Measurements from ENCODE around the gene UBASH3A. TPM values are rescaled to one million over a fixed set of nuclear protein-coding genes. Genes with fewer than 3 reads are reported as not detected.
"Not testable (repeated sequence)": the region's sequence is repeated elsewhere in the genome, so short reads cannot be mapped to it uniquely, and the experiment has no call there.

UBASH3A gene
- total RNA-seq, 2 donors from 2014 or later: 0.23 to 1.8 TPM

DNA sequence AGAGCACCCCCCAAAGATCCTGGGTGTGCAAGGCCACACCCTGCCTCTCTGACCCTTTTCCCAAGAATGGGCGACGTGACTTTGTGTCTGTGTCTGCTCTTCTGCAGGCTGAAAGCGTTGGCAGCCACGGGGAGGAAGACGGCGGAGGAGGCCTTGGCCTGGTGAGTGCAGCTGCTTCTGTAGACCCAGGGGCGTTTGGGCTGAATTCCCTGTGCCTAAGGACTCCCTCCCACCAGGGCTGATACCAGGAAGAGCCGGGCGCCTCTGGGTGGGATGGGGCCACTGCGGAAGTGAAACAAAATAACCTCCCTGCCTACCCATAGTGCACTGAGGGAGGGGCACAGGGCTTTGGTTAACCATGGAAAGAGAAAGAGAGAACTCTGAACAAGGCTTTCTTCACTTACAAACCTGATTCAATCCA is 2.5 kb downstream of the UBASH3A start:
- 84% methylated on average over 10 of the region's 10 CpGs for WGBS
- Histone ChIP-seq H3K4me3 (no peak overlapping the region), H3K27ac (no peak overlapping the region), H3K27me3 (replicated peaks; ENCODE audit: insufficient read depth) (no peaks in the 10 kb centered on the region), H3K4me1 (replicated peaks) (no peaks in the 10 kb centered on the region), H3K36me3 (no peaks in the 10 kb centered on the region), H3K9me3 (no peaks in the 10 kb centered on the region)
- no peak for DNase-seq (ENCODE audit: low spot score)
- no peak for TF ChIP-seq CTCF (IDR thresholded peaks at IDR 0.05)
- TF ChIP-seq POLR2A (IDR thresholded peaks at IDR 0.05): no peak
- no peak for TF ChIP-seq POLR2AphosphoS5 (IDR thresholded peaks at IDR 0.05)
- intact Hi-C loops (cut with DNase I): no loop called here

GRCh38 chr21:42406866-42407265 is 3.2 kb downstream of the UBASH3A start:
- Histone ChIP-seq H3K27me3 (replicated peaks; ENCODE audit: insufficient read depth) (no peaks in the 10 kb centered on the region), H3K4me1 (replicated peaks) (no peaks in the 10 kb centered on the region), H3K9me3 (no peaks in the 10 kb centered on the region), H3K4me3 (no peak overlapping the region), H3K36me3 (no peaks in the 10 kb centered on the region), H3K27ac (no peak overlapping the region)
- DNase-seq (ENCODE audit: low spot score): no peak
- TF ChIP-seq CTCF (IDR thresholded peaks at IDR 0.05) (no peak), POLR2A (IDR thresholded peaks at IDR 0.05) (no peak), POLR2AphosphoS5 (IDR thresholded peaks at IDR 0.05) (no peak)
- intact Hi-C loops (cut with DNase I): no loop called here
- 87% methylated on average over 7 of the region's 7 CpGs for WGBS

DNA sequence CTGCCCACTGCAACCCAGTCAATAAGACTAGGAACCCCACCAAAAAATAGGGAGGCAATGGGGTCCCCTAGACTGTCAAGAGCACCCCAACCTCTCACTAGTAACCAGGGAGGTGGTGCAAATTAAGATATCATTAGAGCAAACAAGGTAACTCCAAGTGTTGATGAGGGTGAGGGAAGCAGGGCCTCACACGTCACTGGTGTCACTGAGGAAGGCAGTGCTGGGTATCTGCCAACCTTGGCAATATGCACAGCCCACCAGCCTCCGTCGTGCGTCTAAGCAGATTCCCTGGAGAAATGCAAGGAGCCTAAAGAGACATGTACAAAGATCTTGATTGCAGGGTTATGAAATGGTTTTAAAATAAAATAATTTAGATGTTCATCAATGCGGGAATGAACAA is 3.8 kb downstream of the UBASH3A start:
- no peaks in the 10 kb centered on the region for H3K9me3 ChIP-seq
- H3K27ac ChIP-seq: no peak overlapping the region
- WGBS: 76% methylated on average over 5 of the region's 5 CpGs
- intact Hi-C loops (cut with DNase I): no loop called here
- H3K4me1 ChIP-seq (replicated peaks): no peaks in the 10 kb centered on the region
- TF ChIP-seq POLR2A (IDR thresholded peaks at IDR 0.05) (no peak), CTCF (IDR thresholded peaks at IDR 0.05) (no peak), POLR2AphosphoS5 (IDR thresholded peaks at IDR 0.05) (no peak)
- no peak for DNase-seq (ENCODE audit: low spot score)
- no peaks in the 10 kb centered on the region for H3K27me3 ChIP-seq (replicated peaks; ENCODE audit: insufficient read depth)
- no peak overlapping the region for H3K4me3 ChIP-seq
- H3K36me3 ChIP-seq: no peaks in the 10 kb centered on the region

DNA sequence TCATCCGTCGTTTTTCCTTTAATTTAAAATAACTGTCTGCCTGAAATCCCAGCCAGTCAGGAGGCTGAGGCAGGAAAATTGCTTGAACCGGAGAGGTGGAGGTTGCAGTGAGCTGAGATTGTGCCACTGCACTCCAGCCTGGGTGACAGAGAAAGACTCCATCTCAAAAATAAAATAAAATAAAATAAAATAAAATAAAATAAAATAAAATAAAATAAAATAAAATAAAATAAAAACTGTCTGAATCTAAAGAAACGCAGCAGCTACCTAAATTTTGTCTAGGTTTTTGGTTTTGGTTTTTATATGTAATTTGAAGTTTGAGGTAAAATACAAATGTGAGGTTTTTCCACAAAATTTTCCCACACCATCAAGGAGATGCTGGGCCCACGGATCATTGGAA is 5.0 kb downstream of the UBASH3A start:
- H3K36me3 ChIP-seq; H3K9me3 ChIP-seq; H3K4me1 ChIP-seq (replicated peaks); intact Hi-C loops (cut with DNase I); H3K4me3 ChIP-seq; DNase-seq (ENCODE audit: low spot score); H3K27ac ChIP-seq; H3K27me3 ChIP-seq (replicated peaks; ENCODE audit: insufficient read depth): not testable (repeated sequence)
- 81% methylated on average over 5 of the region's 5 CpGs for WGBS

DNA sequence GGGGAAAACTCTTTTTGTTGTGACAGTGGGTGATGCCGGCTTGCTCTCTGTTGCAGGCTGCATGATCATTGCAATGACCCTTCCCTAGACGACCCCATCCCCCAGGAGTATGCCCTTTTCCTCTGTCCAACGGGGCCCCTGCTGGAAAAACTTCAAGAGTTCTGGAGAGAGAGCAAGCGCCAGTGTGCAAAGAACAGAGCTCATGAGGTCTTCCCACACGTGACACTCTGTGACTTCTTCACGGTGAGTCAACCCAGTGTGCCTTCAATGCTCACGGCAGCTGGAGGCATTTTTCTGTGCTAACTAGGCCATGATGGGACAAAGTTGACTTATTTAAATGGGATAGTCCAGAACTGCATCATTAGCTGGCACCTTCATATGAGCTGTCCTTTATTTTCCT is 5.7 kb downstream of the UBASH3A start:
- intact Hi-C loops (cut with DNase I): no loop called here
- H3K9me3 ChIP-seq: no peaks in the 10 kb centered on the region

More for the DNA sequence above, 5.7 kb downstream of the UBASH3A start:
- no peaks in the 10 kb centered on the region for H3K27me3 ChIP-seq (replicated peaks; ENCODE audit: insufficient read depth)
- WGBS: 74% methylated on average over 7 of the region's 7 CpGs
- H3K4me3 ChIP-seq: no peak overlapping the region
- no peaks in the 10 kb centered on the region for H3K36me3 ChIP-seq
- no peaks in the 10 kb centered on the region for H3K4me1 ChIP-seq (replicated peaks)
- no peak overlapping the region for H3K27ac ChIP-seq
- DNase-seq (ENCODE audit: low spot score): no peak
- TF ChIP-seq POLR2A (IDR thresholded peaks at IDR 0.05) (no peak), CTCF (IDR thresholded peaks at IDR 0.05) (no peak), POLR2AphosphoS5 (IDR thresholded peaks at IDR 0.05) (no peak)
